ENCODE results near the gene PYCR2. TPM values are rescaled to one million over a fixed set of nuclear protein-coding genes. Genes with fewer than 3 reads are reported as not detected.
A peak's percentile ranks its signal among the peaks of the same experiment; 100 is the strongest.

The PYCR2 gene
- polyA plus RNA-seq, 3 donors, result 21.4 to 72.5 (median 26.6) TPM

GRCh38 chr1:225882694-225883615 is 41.1 kb downstream of the PYCR2 start:
- WGBS (ENCODE audit: insufficient coverage), result 4% methylated on average over 51 of the region's 63 CpGs
- H3K4me2 ChIP-seq (replicated peaks; ENCODE audit: extremely low read depth, low read length, poor library complexity, severe bottlenecking), result peak overlapping the region; percentile 94
- H4K20me1 ChIP-seq (ENCODE audit: insufficient read depth, low read length), result peaks cover 36% of the 10 kb centered on the region
- Mint-ChIP-seq H3K4me1 (peaks cover 48% of the 10 kb centered on the region), H3K36me3 (peaks cover 6 to 15% of the 10 kb centered on the region in 2 donors), H3K9me3 (peaks cover 0 to 3% (median 0%) of the 10 kb centered on the region in 7 donors), H3K27me3 (ENCODE audit: low read depth in 3 of 3) (peaks cover 10 to 16% (median 14%) of the 10 kb centered on the region in 3 donors), H3K4me3 (peak overlapping the region; percentile 97), H3K27ac (peak overlapping the region in 4 of 7 donors; percentile 15 to 66 (median 50))
- peak; percentile 6 for TF ChIP-seq CTCF (IDR thresholded peaks at IDR 0.05)
- intact Hi-C loops (cut with micrococcal nuclease), result no loop called here
- H3K9ac ChIP-seq (ENCODE audit: insufficient read depth, low read length, poor library complexity, severe bottlenecking), result peak overlapping the region; percentile 95
- peak overlapping the region; percentile 84 to 100 (median 94) for H3K4me3 ChIP-seq (replicated peaks in 1 of 3; ENCODE audit: low read depth in 2 of 3, low read length in 3 of 3)
- DNase-seq, result peak in 2 of 3 donors; percentile 17 to 21
- H3K9me3 ChIP-seq (replicated peaks in 1 of 2; ENCODE audit: control insufficient read depth in 1 of 2, insufficient read depth in 1 of 2, low read length in 2 of 2), result no peaks in the 10 kb centered on the region
- H3K27me3 ChIP-seq (ENCODE audit: control insufficient read depth in 2 of 2, insufficient read depth in 2 of 2, low read length in 2 of 2), result peaks cover 0 to 5% of the 10 kb centered on the region in 2 donors
- peak overlapping the region; percentile 100 for H2AFZ ChIP-seq (ENCODE audit: insufficient read depth, low read depth, low read length, poor library complexity, severe bottlenecking)
- H3K27ac ChIP-seq (ENCODE audit: low read depth in 1 of 2, low read length in 2 of 2), result peak overlapping the region in 1 of 2 donors; percentile 93
- H3K79me2 ChIP-seq (ENCODE audit: insufficient read depth, low read length), result peaks cover 37% of the 10 kb centered on the region
- H3K4me1 ChIP-seq (ENCODE audit: control insufficient read depth in 1 of 2, insufficient read depth in 2 of 2, low read length in 2 of 2), result peaks cover 33 to 40% of the 10 kb centered on the region in 2 donors
- peaks cover 0 to 2% of the 10 kb centered on the region in 2 donors for H3K36me3 ChIP-seq (replicated peaks in 1 of 2; ENCODE audit: control insufficient read depth in 1 of 2, insufficient read depth in 2 of 2, low read length in 2 of 2)

GRCh38 chr1:225881959-225882693 is 41.9 kb downstream of the PYCR2 start, which contains the start of gene TMEM63A:
TMEM63A (minus strand) TSS chr1:225882380; CDS start chr1:225877580, 4,800 bp downstream.
- peak within 1 kb of the TSS; percentile 95 for H3K9ac ChIP-seq (ENCODE audit: insufficient read depth, low read length, poor library complexity, severe bottlenecking)
- H3K36me3 ChIP-seq (replicated peaks in 1 of 2; ENCODE audit: control insufficient read depth in 1 of 2, insufficient read depth in 2 of 2, low read length in 2 of 2), result peaks cover 6 to 11% of the 10 kb centered on the region in 2 donors
- H3K4me1 ChIP-seq (ENCODE audit: control insufficient read depth in 1 of 2, insufficient read depth in 2 of 2, low read length in 2 of 2), result peaks cover 33 to 40% of the 10 kb centered on the region in 2 donors
- H3K27ac ChIP-seq (ENCODE audit: low read depth in 1 of 2, low read length in 2 of 2), result peak within 1 kb of the TSS; percentile 67 to 93
- H3K27me3 ChIP-seq (ENCODE audit: control insufficient read depth in 2 of 2, insufficient read depth in 2 of 2, low read length in 2 of 2), result peaks cover 0 to 5% of the 10 kb centered on the region in 2 donors
- Mint-ChIP-seq H3K4me1 (peaks cover 52% of the 10 kb centered on the region), H3K4me3 (peak within 1 kb of the TSS; percentile 97), H3K27ac (peak within 1 kb of the TSS; percentile 57 to 95 (median 89)), H3K9me3 (peaks cover 0 to 3% (median 0%) of the 10 kb centered on the region in 7 donors), H3K27me3 (ENCODE audit: low read depth in 3 of 3) (peaks cover 8 to 12% (median 11%) of the 10 kb centered on the region in 3 donors), H3K36me3 (peaks cover 13 to 23% of the 10 kb centered on the region in 2 donors)
- H2AFZ ChIP-seq (ENCODE audit: insufficient read depth, low read depth, low read length, poor library complexity, severe bottlenecking), result peak within 1 kb of the TSS; percentile 100
- TF ChIP-seq CTCF (IDR thresholded peaks at IDR 0.05), result peak; percentile 40
- H3K79me2 ChIP-seq (ENCODE audit: insufficient read depth, low read length), result peaks cover 43% of the 10 kb centered on the region
- no peaks in the 10 kb centered on the region for H3K9me3 ChIP-seq (replicated peaks in 1 of 2; ENCODE audit: control insufficient read depth in 1 of 2, insufficient read depth in 1 of 2, low read length in 2 of 2)
- H4K20me1 ChIP-seq (ENCODE audit: insufficient read depth, low read length), result peaks cover 44% of the 10 kb centered on the region
- H3K4me3 ChIP-seq (replicated peaks in 1 of 3; ENCODE audit: low read depth in 2 of 3, low read length in 3 of 3), result peak within 1 kb of the TSS; percentile 84 to 100 (median 94)
- peak; percentile 76 to 82 (median 78) for DNase-seq
- intact Hi-C loops (cut with micrococcal nuclease), result no loop called here
- WGBS (ENCODE audit: insufficient coverage), result under 1% methylated on average over 61 of the region's 64 CpGs
- H3K4me2 ChIP-seq (replicated peaks; ENCODE audit: extremely low read depth, low read length, poor library complexity, severe bottlenecking), result peak within 1 kb of the TSS; percentile 94
